GM12891 (cell line): ENCODE results near the gene FCHSD1.

Experiments used
- DNase-seq: peaks from one replicate; pipeline ENCODE4 v3.0.0; 2011; ENCODE audit warnings: low spot score; ENCODE audit not compliant: insufficient read length
- FAIRE-seq: peaks from 2 replicates; lab custom pipeline; 2011; peaks lifted over from hg19 to GRCh38; lab: Jason Lieb, UNC
- PAX5 ChIP-seq: IDR thresholded peaks from 2 replicates; pipeline ENCODE4 v1.6.1; 2011; ENCODE audit warnings: low read length, moderate library complexity, mild to moderate bottlenecking; ENCODE audit not compliant: insufficient read depth, severe bottlenecking
- POLR2A ChIP-seq: IDR thresholded peaks from 2 replicates; pipeline ENCODE4 v1.6.1; 2011; ENCODE audit warnings: low read depth, low read length, control low read depth
- POLR2AphosphoS5 ChIP-seq: IDR thresholded peaks from 2 replicates; pipeline ENCODE4 v1.6.1; 2011; ENCODE audit warnings: low read depth, low read length, control low read depth
- POU2F2 ChIP-seq: IDR thresholded peaks from 2 replicates; pipeline ENCODE4 v1.6.1; 2011; ENCODE audit warnings: low read depth, mild to moderate bottlenecking, control low read depth, low read length, moderate library complexity
- SPI1 ChIP-seq: IDR thresholded peaks from 2 replicates; pipeline ENCODE4 v1.6.1; 2011; ENCODE audit warnings: low read depth, low read length, control low read depth
- TAF1 ChIP-seq: IDR thresholded peaks from 2 replicates; pipeline ENCODE4 v1.6.1; 2011; ENCODE audit warnings: low read depth, low read length, control low read depth

The FCHSD1 gene

GRCh38 chr5:141672841-141673813 is 21.9 kb upstream of the FCHSD1 start:
- no peak for FAIRE-seq
- no peak for TF ChIP-seq POU2F2
- TF ChIP-seq SPI1: no peak
- no peak for TF ChIP-seq POLR2AphosphoS5
- no peak for TF ChIP-seq TAF1
- TF ChIP-seq POLR2A: no peak
- TF ChIP-seq PAX5: no peak
- DNase-seq: no peak

GRCh38 chr5:141672071-141672840 is 21.0 kb upstream of the FCHSD1 start:
- FAIRE-seq (no peak), DNase-seq (no peak)
- no peak for TF ChIP-seq TAF1
- no peak for TF ChIP-seq SPI1
- no peak for TF ChIP-seq PAX5
- TF ChIP-seq POU2F2: no peak
- no peak for TF ChIP-seq POLR2A
- TF ChIP-seq POLR2AphosphoS5: no peak

- DNase-seq (no peak), FAIRE-seq (no peak)
- no peak for TF ChIP-seq POLR2AphosphoS5
- TF ChIP-seq POLR2A: no peak
- TF ChIP-seq TAF1: no peak
These were observed 18.3 kb upstream of the FCHSD1 start for GRCh38 chr5:141669520-141669919.

GRCh38 chr5:141668601-141669265 is 17.5 kb upstream of the FCHSD1 start:
- DNase-seq (no peak), FAIRE-seq (no peak)
- TF ChIP-seq POLR2A (no peak), TAF1 (no peak), POLR2AphosphoS5 (no peak), PAX5 (no peak), POU2F2 (no peak)

- DNase-seq: no peak
- TF ChIP-seq POU2F2: no peak
- no peak for TF ChIP-seq POLR2A
- no peak for TF ChIP-seq POLR2AphosphoS5
- TF ChIP-seq TAF1: no peak
- no peak for TF ChIP-seq PAX5
- no peak for TF ChIP-seq SPI1
- no peak for FAIRE-seq
These were observed 15.1 kb upstream of the FCHSD1 start for GRCh38 chr5:141665995-141666940.

- DNase-seq (peak; percentile 88), FAIRE-seq (peak; percentile 85)
These were observed 13.7 kb upstream of the FCHSD1 start for GRCh38 chr5:141664733-141665461.

GRCh38 chr5:141663506-141663905 is 12.3 kb upstream of the FCHSD1 start:
- no peak for TF ChIP-seq POLR2AphosphoS5
- no peak for TF ChIP-seq POU2F2
- no peak for TF ChIP-seq PAX5
- no peak for TF ChIP-seq SPI1
- no peak for TF ChIP-seq TAF1
- TF ChIP-seq POLR2A: no peak
- DNase-seq (no peak), FAIRE-seq (no peak)

More at GRCh38 chr5:141664733-141665461, 13.7 kb upstream of the FCHSD1 start:
- TF ChIP-seq POLR2A (no peak), SPI1 (peak; percentile 96), POU2F2 (no peak), PAX5 (no peak), POLR2AphosphoS5 (no peak), TAF1 (no peak)

- FAIRE-seq (no peak), DNase-seq (no peak)
- no peak for TF ChIP-seq POLR2AphosphoS5
- no peak for TF ChIP-seq PAX5
- no peak for TF ChIP-seq TAF1
- no peak for TF ChIP-seq SPI1
- no peak for TF ChIP-seq POU2F2
- no peak for TF ChIP-seq POLR2A
These were observed 10.8 kb upstream of the FCHSD1 start for GRCh38 chr5:141662028-141662427.
